ENCODE measurements around the gene SPATA6L.

The SPATA6L gene, protein sequence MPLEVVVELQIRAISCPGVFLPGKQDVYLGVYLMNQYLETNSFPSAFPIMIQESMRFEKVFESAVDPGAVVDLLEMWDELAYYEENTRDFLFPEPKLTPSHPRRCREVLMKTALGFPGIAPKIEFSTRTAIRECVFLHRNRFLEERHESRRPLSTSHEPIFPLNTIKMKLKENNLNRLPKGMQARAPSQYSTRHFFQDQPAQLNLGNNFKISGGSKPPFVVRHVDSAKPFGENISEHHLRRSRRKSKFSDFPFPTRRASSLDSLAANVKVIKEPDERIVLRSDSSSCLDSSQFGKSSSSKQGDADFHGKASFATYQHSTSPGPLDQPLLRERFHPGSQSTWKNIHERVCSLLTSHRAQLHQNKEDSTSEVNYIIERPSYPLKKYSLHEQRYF

DNA sequence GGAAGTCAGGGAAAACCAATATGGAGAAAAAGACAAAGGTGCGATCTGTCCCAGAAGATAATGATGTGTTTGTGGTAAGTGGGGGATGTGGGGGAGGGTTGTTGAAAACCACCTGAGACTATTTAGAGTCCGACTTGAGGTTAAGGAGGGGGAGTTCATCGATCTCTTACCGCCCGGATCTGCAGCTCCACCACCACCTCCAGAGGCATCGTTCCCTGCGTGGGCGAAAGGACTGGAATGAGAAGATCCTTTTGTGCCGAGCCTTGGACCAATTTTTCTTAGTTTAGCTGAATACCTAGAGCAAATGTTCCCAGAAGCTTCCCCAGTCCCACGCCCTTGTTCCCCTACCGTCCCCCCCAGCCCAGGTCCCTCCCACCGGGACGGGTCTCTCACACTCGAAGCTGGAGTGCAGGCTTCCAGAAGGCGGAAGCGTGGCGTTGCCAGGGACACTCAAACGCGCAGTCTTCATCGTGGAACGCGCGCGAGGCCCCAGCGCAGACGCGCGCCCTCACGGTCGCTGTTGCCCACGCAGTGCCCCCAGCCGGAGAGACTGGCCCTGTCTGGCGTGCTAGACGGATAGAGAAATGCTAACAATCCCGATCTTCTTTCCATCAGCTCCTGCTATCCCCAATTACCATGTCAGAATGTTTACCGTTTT lies at the start of gene SPATA6L:
Gene SPATA6L, minus strand, starts transcription at position 439 of the 658 bp plus-strand sequence. Its CDS starts 230 bp downstream, at position 209.
- DNase-seq: peak; percentile 53

DNA sequence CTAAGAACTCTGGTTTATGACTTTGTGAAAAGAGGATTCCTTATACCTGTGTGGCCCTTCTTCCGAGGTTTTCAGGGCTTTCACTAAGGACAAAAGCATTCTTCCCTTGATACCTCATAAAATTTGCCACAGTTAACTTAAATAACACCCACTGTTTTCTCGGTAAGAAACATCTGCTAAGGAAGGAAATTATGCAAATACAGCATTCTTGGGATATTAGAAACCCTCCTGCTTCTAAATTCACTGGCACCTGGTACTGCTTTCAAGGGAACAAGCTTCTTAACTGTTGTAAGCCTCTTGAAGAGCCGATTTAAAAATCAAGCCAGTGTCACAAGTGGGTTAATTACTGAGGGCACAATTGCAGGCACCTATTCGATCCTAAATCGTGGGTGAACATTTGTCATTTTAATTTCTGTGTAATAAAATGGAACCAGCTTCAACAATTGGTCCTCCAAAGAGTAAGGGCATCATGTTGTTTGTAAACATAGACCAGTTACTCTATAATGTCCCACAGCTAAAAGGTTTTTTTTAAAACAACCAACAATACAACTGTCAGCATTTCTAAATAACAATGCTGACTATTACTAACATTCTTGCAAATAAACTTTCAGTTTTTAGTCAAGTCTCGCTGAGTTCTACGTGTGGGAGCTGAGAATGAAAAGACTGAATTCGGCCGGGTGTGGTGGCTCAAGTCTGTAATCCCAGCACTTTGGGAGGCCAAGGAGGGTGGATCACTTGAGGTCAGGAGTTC lies 48.2 kb upstream of the SPATA6L start:
- DNase-seq: no peak

DNA sequence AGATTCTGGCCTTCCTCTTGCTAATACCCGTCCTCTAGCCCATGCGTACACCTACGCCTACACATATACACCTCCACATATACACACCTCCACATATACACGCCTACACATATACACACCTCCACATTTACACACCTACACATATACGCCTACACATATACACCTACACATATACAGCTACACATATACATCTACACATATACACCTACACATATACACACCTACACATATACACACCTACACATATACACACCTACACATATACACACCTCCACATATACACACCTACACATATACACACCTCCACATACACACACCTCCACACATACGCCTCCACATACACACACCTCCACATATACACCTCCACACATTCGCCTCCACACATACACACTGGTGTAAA lies 47.6 kb upstream of the SPATA6L start:
- DNase-seq: no peak

DNA sequence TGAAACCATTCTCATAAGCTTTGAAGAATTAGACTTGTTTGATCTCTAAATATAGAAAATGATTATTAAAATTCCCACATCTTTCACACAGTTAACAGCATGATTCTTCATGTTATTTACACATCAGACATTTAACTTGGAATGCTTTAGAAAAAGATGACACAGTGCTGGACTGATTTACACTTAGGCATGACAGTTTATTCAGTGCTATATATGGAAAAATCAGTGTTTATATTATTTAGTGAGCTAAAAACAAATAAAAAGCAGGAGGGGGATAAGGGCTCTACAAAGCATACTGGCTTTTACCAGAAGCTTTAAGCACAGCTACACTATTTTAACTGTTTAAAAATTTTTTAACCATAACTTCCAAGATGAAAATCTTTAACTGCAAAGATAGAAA lies 43.1 kb upstream of the SPATA6L start:
- no peak for DNase-seq

DNA sequence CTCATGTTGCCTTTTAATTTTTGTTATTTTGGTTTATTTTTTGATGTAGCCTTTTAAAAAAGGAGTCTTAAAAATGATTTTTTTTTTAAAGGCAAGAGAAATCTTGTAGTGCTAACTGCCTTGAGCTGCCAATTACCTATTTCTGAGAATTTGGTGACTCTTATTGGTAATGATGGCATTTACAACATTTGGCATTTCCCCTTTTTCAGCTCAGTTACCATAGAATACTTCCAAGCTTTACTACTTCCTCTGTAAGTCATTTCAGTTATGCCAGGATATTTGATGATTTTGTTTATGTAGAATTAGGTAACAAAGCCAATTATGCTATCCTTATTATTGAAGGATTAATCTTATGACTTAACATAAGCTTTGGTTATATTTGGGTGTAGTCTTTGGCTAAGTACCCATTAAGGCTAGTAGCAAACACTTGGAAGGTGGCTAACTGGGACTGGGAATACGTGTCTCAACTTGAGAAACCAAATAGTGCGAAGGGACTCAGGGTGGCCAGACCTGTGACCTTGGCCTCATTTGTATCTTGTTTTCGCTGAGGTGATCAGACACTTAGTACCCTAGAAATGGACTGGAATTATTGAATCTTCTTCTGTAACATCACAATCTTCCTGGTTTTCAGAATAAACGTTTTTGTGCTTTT lies 40.8 kb upstream of the SPATA6L start:
- peak; percentile 42 for DNase-seq

DNA sequence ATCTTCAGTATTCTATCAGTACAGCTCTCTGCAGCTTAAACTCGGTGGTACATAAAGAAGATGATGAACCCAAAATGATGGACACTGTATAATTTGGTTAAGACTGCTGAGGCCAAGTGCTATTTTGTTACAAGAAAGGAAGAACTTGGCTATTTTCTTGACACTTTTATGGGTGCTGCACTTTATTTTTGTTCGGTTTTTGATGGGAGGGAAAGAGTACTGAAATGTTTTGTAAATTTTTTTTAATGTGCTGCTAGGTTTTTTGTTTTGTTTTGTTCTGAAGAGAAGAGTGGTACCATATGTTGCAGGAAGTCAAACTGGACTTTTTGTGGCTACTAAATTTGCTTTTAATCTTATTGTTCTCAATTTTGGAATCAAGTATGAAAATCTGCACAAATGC lies 39.7 kb upstream of the SPATA6L start:
- DNase-seq: no peak

DNA sequence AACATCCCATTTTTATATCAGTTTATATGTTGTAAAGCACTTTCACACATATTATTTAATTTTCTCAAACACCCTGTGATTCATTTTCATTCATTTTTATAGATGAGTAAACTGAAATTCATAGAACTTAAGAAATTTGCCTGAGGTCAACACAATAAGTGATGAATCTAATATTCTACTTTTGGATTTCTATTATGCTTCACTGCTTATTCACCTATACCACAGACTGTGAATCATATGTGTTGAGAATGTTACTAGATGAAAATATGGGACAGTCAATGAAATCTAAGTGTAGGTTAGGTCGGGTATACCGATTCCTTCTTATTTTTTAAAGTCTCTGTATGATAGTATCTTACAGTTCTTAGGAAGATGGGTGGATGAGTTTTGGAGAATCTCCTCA lies 37.8 kb upstream of the SPATA6L start:
- no peak for DNase-seq

DNA sequence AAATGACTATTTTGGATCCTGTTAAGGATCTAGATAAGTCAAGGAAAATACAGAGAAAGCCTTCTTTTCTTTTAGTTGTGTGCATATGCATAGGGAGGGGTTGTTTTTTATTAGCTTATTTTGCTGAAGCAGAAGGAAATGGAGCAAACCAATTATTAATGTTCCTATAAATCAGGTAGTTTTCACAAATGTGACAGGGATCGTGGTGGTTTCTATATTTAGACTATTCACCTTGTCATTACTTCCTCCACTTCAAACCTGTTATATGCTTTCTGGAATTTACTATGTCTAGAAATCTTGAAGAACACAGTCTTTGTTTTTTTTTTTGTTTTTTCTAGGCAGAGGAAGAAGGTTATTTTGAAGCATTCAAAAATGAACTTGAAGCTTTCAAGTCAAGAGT lies 35.2 kb upstream of the SPATA6L start:
- DNase-seq: no peak

DNA sequence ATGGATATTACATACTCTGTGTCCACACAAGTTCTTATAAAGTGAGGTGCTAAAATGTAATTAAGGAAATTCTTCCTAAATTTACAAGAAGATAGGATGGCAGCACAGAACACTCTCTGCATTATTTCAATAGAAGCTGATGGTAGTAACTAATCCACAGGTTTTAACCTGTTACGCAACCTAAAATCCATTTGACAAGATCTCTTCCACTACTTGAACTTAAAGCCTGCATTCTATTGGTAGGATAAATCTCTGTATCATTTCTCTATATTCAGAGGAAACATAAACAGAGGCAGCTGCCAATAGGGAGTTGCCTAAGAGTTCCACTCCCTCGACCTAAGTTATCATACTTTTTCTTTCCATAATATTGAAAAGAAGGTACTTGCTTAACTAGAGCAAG lies 34.7 kb upstream of the SPATA6L start:
- no peak for DNase-seq

DNA sequence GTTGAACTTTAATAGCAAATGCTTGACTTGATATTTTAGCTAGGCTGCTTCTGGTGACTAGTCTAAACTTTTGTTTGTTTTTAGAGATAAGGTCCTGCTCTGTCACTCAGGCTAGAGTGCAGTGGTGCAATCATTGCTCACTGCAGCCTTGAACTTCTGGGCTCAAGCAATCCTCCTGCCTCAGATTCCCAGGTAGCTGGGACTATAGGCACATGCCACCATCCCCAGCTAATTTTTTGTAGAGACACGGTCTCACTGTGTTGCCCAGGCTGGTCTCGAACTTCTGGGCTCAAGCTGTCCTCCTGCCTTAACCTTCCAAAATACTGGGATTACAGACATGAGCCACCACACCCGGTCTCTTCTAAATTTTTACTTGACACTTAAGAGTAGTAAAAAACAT lies 33.8 kb upstream of the SPATA6L start:
- DNase-seq: no peak

DNA sequence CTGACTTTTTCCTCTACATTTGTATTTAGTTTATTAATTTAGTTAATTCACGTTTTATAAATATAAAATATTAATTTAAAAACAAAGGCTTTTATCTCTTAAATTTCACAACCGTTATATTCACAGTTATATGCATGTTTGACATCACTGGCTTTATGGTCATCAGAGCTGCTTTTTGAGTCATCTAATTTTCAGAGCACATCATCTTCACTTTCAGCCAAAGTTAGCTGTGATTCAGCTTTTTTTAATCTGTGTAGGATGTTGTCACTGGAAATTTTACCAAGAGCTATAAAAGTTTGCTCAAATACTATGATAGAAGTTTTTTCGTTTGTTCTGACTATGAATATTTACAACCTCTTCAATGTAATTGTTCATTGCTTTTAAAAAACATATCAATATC lies 25.5 kb upstream of the SPATA6L start:
- DNase-seq: peak; percentile 18

DNA sequence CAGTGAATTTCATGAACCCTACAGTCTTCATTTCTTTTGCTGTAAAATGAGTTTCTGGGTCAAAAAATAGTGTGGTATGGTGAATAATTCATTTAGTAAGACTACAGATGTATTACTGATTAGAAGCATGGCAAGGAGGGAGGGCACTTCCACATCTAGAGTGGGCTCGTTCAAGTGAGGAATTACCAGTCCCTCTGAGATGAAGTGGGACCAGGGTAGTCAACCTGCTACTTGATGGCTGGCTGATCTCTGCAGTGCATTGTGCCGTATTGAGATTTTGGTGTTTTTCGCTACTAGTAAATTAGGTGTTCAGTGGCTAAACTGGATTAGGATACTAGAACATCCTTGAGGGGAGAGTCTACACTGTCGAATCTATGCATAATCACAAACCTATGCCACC lies 23.9 kb upstream of the SPATA6L start:
- DNase-seq: no peak

DNA sequence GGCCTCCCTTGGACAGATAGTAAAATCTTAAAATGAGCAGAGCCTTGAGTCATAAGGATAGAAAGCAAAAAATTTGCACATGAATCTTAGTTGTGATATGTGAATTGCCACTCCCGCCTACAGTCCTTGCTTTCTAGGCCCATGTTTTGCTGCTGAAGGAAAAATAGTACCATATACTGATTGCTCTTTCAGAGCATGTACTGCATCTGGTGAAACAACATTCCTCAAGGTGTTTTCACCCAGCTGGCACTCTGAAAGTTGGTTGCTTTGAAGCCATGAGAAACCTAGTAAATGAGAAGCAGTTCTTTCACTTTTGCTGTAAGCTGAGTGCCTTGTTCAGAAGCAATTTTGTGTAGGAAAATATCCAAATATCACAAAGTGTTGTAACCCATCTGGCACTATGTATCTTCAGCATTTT lies 23.4 kb upstream of the SPATA6L start:
- no peak for DNase-seq

DNA sequence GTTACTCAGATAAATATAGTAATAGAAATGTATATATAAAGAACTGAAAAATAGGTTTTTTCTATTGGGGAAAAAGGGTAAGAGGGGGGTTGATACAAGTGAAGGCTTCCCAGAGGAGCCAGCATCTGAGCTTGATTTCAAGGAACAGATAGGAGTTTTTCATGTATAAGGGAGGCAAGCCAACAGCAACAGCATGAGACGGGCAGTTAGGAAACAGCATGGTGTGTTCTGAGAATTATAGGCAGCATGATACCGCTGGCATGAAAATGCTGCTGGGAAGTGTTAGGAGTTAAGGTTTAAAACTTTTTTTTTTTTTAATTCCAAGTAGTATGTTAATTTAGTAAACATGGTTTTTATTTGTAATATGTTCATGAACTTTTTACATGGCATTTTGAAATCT lies 22.7 kb upstream of the SPATA6L start:
- no peak for DNase-seq

DNA sequence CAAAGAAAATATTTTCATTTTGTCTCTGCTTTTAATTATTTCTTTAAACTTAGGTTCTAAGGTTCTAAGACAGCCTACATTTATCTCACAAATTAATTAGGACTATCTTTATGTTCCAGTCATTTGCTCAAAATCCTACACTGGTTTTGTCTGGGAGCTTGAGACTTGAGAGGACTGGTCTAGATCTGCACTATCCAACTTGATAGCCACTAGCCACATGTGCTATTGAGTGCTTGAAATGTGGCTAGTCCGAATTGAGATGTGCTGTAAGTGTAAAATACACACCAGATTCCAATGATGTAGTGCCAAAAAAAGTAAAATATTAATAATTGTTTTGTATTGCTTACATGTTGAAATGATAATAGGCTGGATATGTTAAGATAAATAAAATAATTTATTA lies 20.3 kb upstream of the SPATA6L start:
- DNase-seq: no peak

DNA sequence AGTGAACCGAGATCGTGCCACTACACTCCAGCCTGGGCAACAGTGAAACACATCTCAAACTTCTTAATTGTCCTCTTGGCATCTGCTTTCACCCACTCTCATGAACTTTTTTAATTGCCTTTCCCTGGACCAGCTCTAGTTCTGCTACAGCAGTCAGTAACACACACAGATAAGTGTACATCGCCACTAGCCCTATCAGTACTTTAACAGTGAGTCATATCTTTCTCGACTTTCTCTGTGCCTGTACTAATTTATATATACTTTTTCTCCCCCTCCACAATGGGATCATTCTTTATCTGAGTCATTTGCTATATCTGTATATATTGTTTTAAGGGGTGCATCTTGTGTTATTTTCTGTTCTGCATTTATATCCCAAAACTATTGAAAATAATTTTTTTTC lies 19.8 kb upstream of the SPATA6L start:
- DNase-seq: no peak

DNA sequence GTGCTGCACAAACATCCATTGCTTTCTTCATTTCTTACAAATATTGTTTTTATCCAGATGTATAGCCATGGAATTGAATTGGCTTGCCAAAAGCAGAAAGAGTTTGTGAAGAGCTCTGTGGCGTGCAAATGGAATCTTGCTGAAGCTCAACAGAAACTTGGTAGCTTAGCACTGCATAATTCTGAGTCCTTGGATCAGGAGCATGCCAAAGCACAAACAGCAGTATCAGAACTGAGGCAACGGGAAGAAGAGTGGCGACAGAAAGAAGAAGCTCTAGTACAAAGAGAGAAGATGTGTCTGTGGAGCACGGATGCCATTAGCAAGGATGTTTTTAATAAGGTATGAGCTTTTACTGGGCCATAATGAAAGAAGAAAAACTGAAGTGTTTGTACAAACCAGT lies 18.5 kb upstream of the SPATA6L start:
- no peak for DNase-seq

DNA sequence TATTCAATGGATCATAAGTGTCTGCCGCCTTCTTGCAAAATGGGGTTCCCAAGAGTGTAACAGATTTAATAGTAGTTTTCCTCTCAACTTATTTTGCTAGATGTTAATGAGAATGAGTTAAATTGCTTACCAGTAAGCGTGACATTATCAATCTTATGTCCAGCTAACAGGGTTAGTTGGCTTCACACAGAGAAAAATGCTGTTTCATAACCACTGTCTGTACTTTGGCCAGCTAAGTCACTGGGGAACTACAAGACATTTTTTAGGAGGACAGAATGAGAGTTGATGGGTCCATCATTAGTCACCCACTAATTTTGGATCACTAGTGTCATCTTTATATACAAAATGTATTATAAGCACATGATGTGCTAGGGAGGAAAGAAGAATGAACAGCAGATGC lies 14.5 kb upstream of the SPATA6L start:
- DNase-seq: peak; percentile 76

DNA sequence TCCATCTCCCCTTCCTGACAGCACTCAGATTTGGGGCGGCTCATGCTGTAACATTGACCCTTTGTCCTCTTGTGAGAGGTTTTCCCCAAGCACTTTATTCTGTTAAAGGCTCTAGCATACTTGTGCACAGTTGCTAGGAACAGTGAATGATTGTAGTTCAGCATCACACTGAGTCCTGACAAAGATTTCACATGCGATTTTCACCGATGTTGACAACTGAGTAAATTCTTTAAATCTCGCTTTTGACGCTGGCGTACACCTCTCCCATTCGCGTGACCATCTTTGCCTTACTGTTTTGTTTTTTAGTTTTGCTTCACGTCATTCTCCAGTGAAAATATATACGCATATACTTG lies 13.9 kb upstream of the SPATA6L start:
- no peak for DNase-seq

DNA sequence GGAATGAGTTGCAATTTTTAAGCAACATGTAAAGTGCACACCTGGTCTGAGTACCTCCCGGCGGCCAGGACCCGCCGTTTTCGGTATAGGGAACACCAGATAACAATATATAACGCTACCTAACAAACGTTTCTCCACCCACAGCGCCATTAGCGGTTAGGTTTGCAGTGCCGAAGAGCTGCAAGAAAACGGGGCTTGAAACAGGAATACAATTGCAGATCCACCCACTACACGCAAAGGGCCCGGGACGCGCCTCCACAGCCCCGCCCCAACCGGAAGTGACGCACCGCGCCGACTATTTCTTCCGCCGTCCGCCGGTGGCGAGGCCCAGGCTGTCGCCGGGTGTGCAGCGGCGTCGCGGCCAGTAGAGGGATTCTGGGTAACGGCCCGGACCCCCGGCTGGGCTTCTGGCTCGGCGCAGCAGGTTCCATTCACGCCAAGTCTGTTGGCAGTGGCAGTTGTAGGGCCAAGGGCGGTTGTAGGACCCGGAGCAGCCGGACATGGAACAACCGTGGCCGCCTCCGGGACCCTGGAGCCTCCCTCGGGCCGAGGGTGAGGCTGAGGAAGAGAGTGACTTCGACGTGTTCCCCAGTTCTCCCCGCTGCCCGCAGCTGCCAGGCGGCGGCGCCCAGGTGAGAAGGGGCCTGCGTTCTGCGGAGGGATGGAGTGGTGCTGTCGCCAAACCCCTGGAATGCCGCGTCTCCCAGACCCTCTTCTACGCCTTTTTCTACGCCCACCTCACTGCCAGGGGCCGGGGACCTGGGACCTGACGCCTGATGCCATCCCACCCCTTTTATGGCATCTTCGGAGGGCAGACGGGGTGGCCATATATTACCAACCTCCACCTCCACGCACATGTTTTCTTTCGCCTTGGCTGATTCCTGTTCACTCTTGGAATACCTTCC lies 13.2 kb upstream of the SPATA6L start, which contains the start of gene CDC37L1:
Gene CDC37L1, plus strand, starts transcription at position 302 of the 905 bp plus-strand sequence. Its CDS starts 199 bp downstream, at position 501.
- peak; percentile 98 for DNase-seq

DNA sequence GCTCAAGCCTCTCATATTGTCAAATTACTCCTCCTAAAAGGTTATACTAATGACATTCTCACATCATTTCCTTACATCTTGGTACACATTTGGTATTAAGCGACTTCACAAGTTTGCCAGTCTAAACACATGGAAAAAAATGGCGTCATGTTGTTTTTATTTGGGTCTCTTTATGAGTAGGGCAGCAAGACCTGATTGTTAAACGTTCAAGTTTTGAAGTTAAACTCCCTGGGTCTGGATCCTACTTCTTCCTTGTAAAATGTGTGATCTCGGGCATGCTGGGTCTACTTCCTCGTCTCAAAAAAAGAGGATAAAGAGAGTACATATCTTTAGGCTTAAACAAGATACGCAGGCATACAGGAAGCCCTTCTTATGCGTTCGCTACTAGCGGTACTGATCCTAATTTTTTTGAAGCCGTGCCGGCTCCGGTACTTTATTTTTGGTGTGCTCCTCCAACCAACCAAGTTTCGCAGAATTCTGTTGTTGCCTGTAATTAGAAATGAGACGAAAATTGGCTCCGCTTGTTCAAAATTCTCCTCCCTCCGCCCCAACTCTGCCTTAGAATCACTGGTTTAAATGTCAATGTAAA lies 12.5 kb upstream of the SPATA6L start:
- DNase-seq: peak; percentile 31

DNA sequence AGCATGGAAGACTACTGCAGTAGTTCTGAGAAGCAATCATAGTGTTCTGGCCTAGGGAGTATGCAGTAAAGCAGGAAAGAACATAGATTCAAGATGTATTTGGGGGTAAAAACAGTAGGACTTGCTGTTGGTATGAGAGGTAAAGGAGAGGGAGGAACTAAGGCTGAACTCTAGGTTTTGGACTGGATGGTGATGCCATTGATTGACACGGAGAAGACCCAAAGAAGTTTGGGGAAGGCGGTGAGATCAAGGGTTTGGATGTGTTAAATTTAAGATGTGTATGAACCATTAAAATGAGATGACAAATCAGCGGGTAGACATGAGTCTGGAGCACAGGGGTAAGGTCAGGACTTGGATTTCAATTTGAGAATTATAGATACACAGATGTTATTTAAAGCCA lies 11.1 kb upstream of the SPATA6L start:
- no peak for DNase-seq

Measured in suppressor macrophage treated with lipopolysaccharide for 4 hours (primary cell).